Stimulated activated CD4-positive, alpha-beta T cell treated with anti-CD3 and anti-CD28 coated beads, Interleukin-4, amount 100 ng/mL, for 24 hours (primary cell): Measurements from ENCODE around the gene GPR132.
"Not testable (repeated sequence)": the region's sequence is repeated elsewhere in the genome, so short reads cannot be mapped to it uniquely, and the experiment has no call there.

ENCODE experiments used
- DNase-seq: peaks from one replicate; pipeline ENCODE4 v3.0.0-alpha.2; 2020

GPR132 gene

GRCh38 chr14:105039458-105040205 lies 25.6 kb downstream of the GPR132 start:
- no peak for DNase-seq

- not testable (repeated sequence) for DNase-seq
These were observed 29.6 kb downstream of the GPR132 start for GRCh38 chr14:105035616-105036015.

GRCh38 chr14:105034315-105035039 lies 30.8 kb downstream of the GPR132 start:
- no peak for DNase-seq

GRCh38 chr14:105033412-105033900 lies 31.8 kb downstream of the GPR132 start:
- not testable (repeated sequence) for DNase-seq

GRCh38 chr14:105032451-105032901 lies 32.8 kb downstream of the GPR132 start:
- not testable (repeated sequence) for DNase-seq

- DNase-seq = no peak
These were observed 34.3 kb downstream of the GPR132 start for GRCh38 chr14:105030836-105031396.

GRCh38 chr14:105030194-105030593 lies 35.0 kb downstream of the GPR132 start:
- no peak for DNase-seq

- no peak for DNase-seq
These were observed 35.8 kb downstream of the GPR132 start for GRCh38 chr14:105029402-105029801.

- DNase-seq = no peak
These were observed 36.8 kb downstream of the GPR132 start for GRCh38 chr14:105028251-105028927.

GRCh38 chr14:105027718-105028117 lies 37.5 kb downstream of the GPR132 start:
- not testable (repeated sequence) for DNase-seq

- no peak for DNase-seq
These were observed 38.2 kb downstream of the GPR132 start for GRCh38 chr14:105026802-105027563.

GRCh38 chr14:105026033-105026785 lies 39.0 kb downstream of the GPR132 start:
- peak; percentile 35 for DNase-seq

- no peak for DNase-seq
These were observed 39.8 kb downstream of the GPR132 start for GRCh38 chr14:105025429-105025828.

GRCh38 chr14:105023791-105024480 lies 41.3 kb downstream of the GPR132 start:
- no peak for DNase-seq

- no peak for DNase-seq
These were observed 42.1 kb downstream of the GPR132 start for GRCh38 chr14:105023144-105023543.

GRCh38 chr14:105022276-105022670 lies 43.0 kb downstream of the GPR132 start:
- no peak for DNase-seq

GRCh38 chr14:105021656-105022275 lies 43.5 kb downstream of the GPR132 start:
- peak; percentile 55 for DNase-seq

GRCh38 chr14:105020815-105021655 lies 44.2 kb downstream of the GPR132 start, which contains the start of gene CDCA4:
Gene CDCA4, minus strand, starts transcription at chr14:105021083. Its CDS starts 9,154 bp downstream, at chr14:105011929.
- peak; percentile 97 for DNase-seq
